Measurements from ENCODE around the gene PI4K2A.

GRCh38 chr10:97666992-97667391 is 26.5 kb downstream of the PI4K2A start:
- no peak for TF ChIP-seq POLR2A (IDR thresholded peaks at IDR 0.05; ENCODE audit: low read length)
- no peak for TF ChIP-seq GATA1 (IDR thresholded peaks at IDR 0.05; ENCODE audit: low read depth, low read length)
